H1 (cell line): ENCODE data around the gene DLL3. TPM values are rescaled to one million over a fixed set of nuclear protein-coding genes. Genes with fewer than 3 reads are reported as not detected.

Source experiments
- CTCF ChIA-PET: fragments of 300-600 bp; sonication (Branson Sonifier 250); formaldehyde crosslinking; loops from one replicate; lab custom pipeline; 2021; ENCODE audit not compliant: partially characterized antibody; lab: Charles Lee
- POLR2A ChIA-PET: fragments of 300-600 bp; sonication (Branson Sonifier 250); formaldehyde crosslinking; loops from one replicate; lab custom pipeline; 2021; ENCODE audit warnings: inconsistent platforms; ENCODE audit not compliant: partially characterized antibody; lab: Charles Lee
- DNase-seq, 2 experiments: peaks; one replicate each; pipeline versions ENCODE4 v3.0.0 to v3.0.0-alpha.2; 2010 to 2022; ENCODE audit warnings: low spot score in 2 of 2, low read depth in 1 of 2, mixed read lengths in 1 of 2
- FAIRE-seq: peaks from 2 replicates; lab custom pipeline; 2011; peaks lifted over from hg19 to GRCh38; lab: Jason Lieb, UNC
- H2AFZ ChIP-seq: 2 replicates; pipeline ENCODE4 v1.8.1; 2012; ENCODE audit warnings: low read length, inconsistent platforms
- H2AK5ac ChIP-seq: 2 replicates; pipeline ENCODE4 v1.6.1; 2013; ENCODE audit warnings: low read depth, low read length
- H2BK120ac ChIP-seq: replicated peaks from 2 replicates; pipeline ENCODE3; 2013; ENCODE audit warnings: low read depth, low read length, inconsistent platforms
- H2BK12ac ChIP-seq: 2 replicates; pipeline ENCODE4 v1.6.1; 2013; ENCODE audit warnings: low read depth, low read length
- H2BK15ac ChIP-seq: 2 replicates; pipeline ENCODE4 v1.6.1; 2013; ENCODE audit warnings: low read length
- H2BK20ac ChIP-seq: 2 replicates; pipeline ENCODE4 v1.6.1; 2013; ENCODE audit warnings: low read length
- H2BK5ac ChIP-seq: 2 replicates; pipeline ENCODE4 v1.6.1; 2013; ENCODE audit warnings: low read depth, low read length
- H3K14ac ChIP-seq: 2 replicates; pipeline ENCODE4 v1.6.1; 2013; ENCODE audit warnings: inconsistent platforms; ENCODE audit not compliant: insufficient read length
- H3K18ac ChIP-seq: 2 replicates; pipeline ENCODE4 v1.6.1; 2013; ENCODE audit warnings: low read length; ENCODE audit errors: extremely low read depth
- H3K23ac ChIP-seq: 2 replicates; pipeline ENCODE4 v1.6.1; 2013; ENCODE audit warnings: inconsistent platforms; ENCODE audit not compliant: insufficient read length
- H3K23me2 ChIP-seq: 2 replicates; pipeline ENCODE4 v1.6.1; 2013; ENCODE audit warnings: low read depth, low read length
- H3K27ac ChIP-seq: 2 replicates; pipeline ENCODE4 v1.6.1; 2011; ENCODE audit warnings: low read depth, low read length, inconsistent platforms
- H3K27me3 ChIP-seq, 4 experiments: replicated peaks in 1 of 4; 1 replicate in 1 of 4; 2 replicates in 3 of 4; pipeline versions ENCODE4 v1.6.1 to v1.8.1; 2011 to 2013; ENCODE audit warnings: low read length in 3 of 4, mild to moderate bottlenecking in 3 of 4, inconsistent platforms in 2 of 4, mixed read lengths in 2 of 4, moderate library complexity in 1 of 4; ENCODE audit not compliant: control insufficient read depth in 3 of 4, insufficient read depth in 3 of 4; ENCODE audit errors: extremely low read depth in 1 of 4
- H3K36me3 ChIP-seq, 4 experiments: 2 replicates each; pipeline versions ENCODE4 v1.6.1 to v1.8.1; 2011 to 2013; ENCODE audit warnings: mild to moderate bottlenecking in 4 of 4, low read length in 3 of 4, moderate library complexity in 2 of 4, control low read depth in 1 of 4, inconsistent platforms in 1 of 4; ENCODE audit not compliant: insufficient read depth in 4 of 4, control insufficient read depth in 2 of 4
- H3K4ac ChIP-seq: replicated peaks from 2 replicates; pipeline ENCODE3; 2013; ENCODE audit warnings: low read length, low read depth, mixed read lengths, inconsistent platforms; ENCODE audit not compliant: insufficient read length
- H3K4me1 ChIP-seq, 4 experiments: replicated peaks in 1 of 4; 1 replicate in 1 of 4; 2 replicates in 3 of 4; pipeline versions ENCODE4 v1.6.1 to v1.8.1; 2011 to 2013; ENCODE audit warnings: low read length in 3 of 4, inconsistent platforms in 2 of 4, mixed read lengths in 1 of 4; ENCODE audit not compliant: insufficient read depth in 4 of 4, control insufficient read depth in 3 of 4
- H3K4me2 ChIP-seq, 2 experiments: 2 replicates each; pipeline versions ENCODE4 v1.6.1 to v1.8.1; 2011 to 2013; ENCODE audit warnings: low read depth in 2 of 2, low read length in 2 of 2, control low read depth in 1 of 2, inconsistent platforms in 1 of 2, mild to moderate bottlenecking in 1 of 2; ENCODE audit not compliant: insufficient read depth in 1 of 2
- H3K4me3 ChIP-seq, 4 experiments: fragments of 200-600, 300-600 bp in 1 of 4; sonication (generic), shearing (Covaris generic), sonication (Bioruptor Twin) in 1 of 4; 2 replicates each; pipeline versions ENCODE4 v1.5.1 to v1.8.1; 2011 to 2016; ENCODE audit warnings: low read length in 4 of 4, low read depth in 3 of 4, control low read depth in 2 of 4, inconsistent platforms in 2 of 4, mild to moderate bottlenecking in 2 of 4, mixed read lengths in 1 of 4, moderate library complexity in 1 of 4; ENCODE audit not compliant: insufficient read depth in 2 of 4; ENCODE audit errors: extremely low read depth in 1 of 4
- H3K56ac ChIP-seq: replicated peaks from 2 replicates; pipeline ENCODE3; 2013; ENCODE audit warnings: low read depth, mild to moderate bottlenecking, mixed read lengths, low read length, inconsistent platforms; ENCODE audit not compliant: insufficient read length
- H3K79me1 ChIP-seq: 2 replicates; pipeline ENCODE4 v1.6.1; 2013; ENCODE audit warnings: low read depth, low read length, control low read depth
- H3K79me2 ChIP-seq, 2 experiments: 2 replicates each; pipeline versions ENCODE4 v1.6.1 to v1.8.1; 2012 to 2013; ENCODE audit warnings: low read length in 2 of 2, mild to moderate bottlenecking in 2 of 2, inconsistent platforms in 1 of 2; ENCODE audit not compliant: insufficient read depth in 2 of 2, control insufficient read depth in 1 of 2
- H3K9ac ChIP-seq, 4 experiments: replicated peaks in 1 of 4; 1 replicate in 1 of 4; 2 replicates in 3 of 4; pipeline versions ENCODE4 v1.6.1 to v1.8.1; 2011 to 2013; ENCODE audit warnings: low read depth in 3 of 4, low read length in 3 of 4, control low read depth in 2 of 4, mild to moderate bottlenecking in 2 of 4, moderate library complexity in 2 of 4, inconsistent platforms in 1 of 4; ENCODE audit errors: extremely low read depth in 1 of 4
- H3K9me3 ChIP-seq, 2 experiments: 2 replicates each; pipeline versions ENCODE4 v1.6.1 to v1.8.1; 2012 to 2013; ENCODE audit warnings: mild to moderate bottlenecking in 2 of 2, moderate library complexity in 2 of 2, control low read depth in 1 of 2, inconsistent platforms in 1 of 2, low read depth in 1 of 2, low read length in 1 of 2, mixed read lengths in 1 of 2; ENCODE audit not compliant: insufficient read depth in 2 of 2
- H4K20me1 ChIP-seq, 2 experiments: replicated peaks in 1 of 2; 2 replicates each; pipeline versions ENCODE3 to v1.8.1; 2011 to 2013; ENCODE audit warnings: inconsistent platforms in 2 of 2, low read length in 2 of 2, mild to moderate bottlenecking in 1 of 2; ENCODE audit not compliant: insufficient read depth in 2 of 2, control insufficient read depth in 1 of 2
- H4K5ac ChIP-seq: 2 replicates; pipeline ENCODE4 v1.6.1; 2013; ENCODE audit warnings: low read length, low read depth, mixed read lengths, inconsistent platforms; ENCODE audit not compliant: insufficient read length
- H4K8ac ChIP-seq: 2 replicates; pipeline ENCODE4 v1.8.0; 2013; ENCODE audit warnings: mild to moderate bottlenecking, moderate library complexity, low read length, inconsistent platforms; ENCODE audit not compliant: insufficient read depth; ENCODE audit errors: extremely low read depth
- H4K91ac ChIP-seq: replicated peaks from 2 replicates; pipeline ENCODE3; 2013; ENCODE audit warnings: low read length, mixed read lengths, inconsistent platforms; ENCODE audit not compliant: insufficient read length
- ATF3 ChIP-seq: IDR thresholded peaks from 2 replicates; pipeline ENCODE4 v1.6.1; 2011; ENCODE audit warnings: low read depth, mild to moderate bottlenecking, low read length; ENCODE audit not compliant: insufficient read depth
- CEBPB ChIP-seq: IDR thresholded peaks from 2 replicates; pipeline ENCODE4 v1.6.1; 2012; ENCODE audit warnings: low read depth, low read length
- CTCF ChIP-seq, 3 experiments: IDR thresholded peaks; 1 replicate in 2 of 3; 2 replicates in 1 of 3; pipeline versions ENCODE4 v1.5.1 to v1.6.1; 2011; ENCODE audit warnings: low read length in 3 of 3, mild to moderate bottlenecking in 3 of 3, inconsistent platforms in 2 of 3, low read depth in 1 of 3, moderate library complexity in 1 of 3; ENCODE audit not compliant: insufficient read depth in 1 of 3; ENCODE audit errors: control extremely low read depth in 1 of 3
- POLR2AphosphoS5 ChIP-seq: IDR thresholded peaks from 2 replicates; pipeline ENCODE4 v1.6.1; 2011; ENCODE audit warnings: low read depth, low read length
- SRF ChIP-seq: IDR thresholded peaks from 2 replicates; pipeline ENCODE4 v1.6.1; 2011; ENCODE audit warnings: mild to moderate bottlenecking, low read depth, low read length, moderate library complexity
- TAF7 ChIP-seq: optimal IDR thresholded peaks from 2 replicates; pipeline ENCODE3; 2011; ENCODE audit warnings: low read depth, mild to moderate bottlenecking, inconsistent platforms, low read length, moderate library complexity, borderline replicate concordance
- TBP ChIP-seq: IDR thresholded peaks from 2 replicates; pipeline ENCODE4 v1.6.1; 2011; ENCODE audit warnings: low read depth, low read length, improper control_type of control experiment
- WGBS, 2 experiments: shearing (Covaris generic) in 1 of 2; methylation state at CpG; one replicate each; pipeline versions ENCODE4 v1.1.6 to v1.1.7; 2013 to 2015; ENCODE audit warnings: low lambda C conversion rate in 2 of 2, mixed read lengths in 2 of 2, inconsistent platforms in 1 of 2, low coverage in 1 of 2, missing lambda C conversion rate in 1 of 2; ENCODE audit not compliant: insufficient replicate concordance in 2 of 2, insufficient coverage in 1 of 2, insufficient read length in 1 of 2; ENCODE audit errors: extremely low coverage in 1 of 2, missing lambda C conversion rate in 1 of 2; 5-methylcytosine and 5-hydroxymethylcytosine counted together
- polyA plus RNA-seq, 7 experiments: library from polyadenylated mRNA; depleted of rRNA in 3 of 7; stranded (reverse) in 5 of 7; unstranded in 2 of 7; fragments of >200 nt in 5 of 7; fragments of 200-250 nt in 2 of 7; gene quantifications; 1 replicate in 5 of 7; 2 replicates in 1 of 7; 4 replicates in 1 of 7; pipeline versions ENCODE4 v1.2.1 to v1.2.3, GENCODE V29; 2011 to 2013; ENCODE audit warnings: missing spikeins in 2 of 7, mixed read lengths in 2 of 7
- total RNA-seq: library from RNA; stranded (reverse); fragmentation: NEBNext Ultra II Directional; extraction: Animal tissue kit (Norgen Biotek cat#: 25700); gene quantifications from 2 replicates; pipeline ENCODE4 v1.2.1, GENCODE V29; 2021

DLL3 gene
- total and polyA plus RNA-seq, 2 of the 8 experiments (the other 6 are each of a cell fraction or from before 2014, with no cell fraction given) = 12.2 to 13.8 TPM

- Histone ChIP-seq H3K56ac (peak within 1 kb of the TSS; percentile 40), H3K79me1 (no peaks in the 10 kb centered on the region), H2BK20ac (no peak within 1 kb of the TSS), H3K27me3 (no peaks in the 10 kb centered on the region), H2BK15ac (no peak within 1 kb of the TSS), H3K4me3 (peak within 1 kb of the TSS; percentile 70 to 94 (median 92)), H3K4me2 (peak within 1 kb of the TSS; percentile 74 to 78), H2AFZ (peak within 1 kb of the TSS; percentile 43), H2BK5ac (peak within 1 kb of the TSS; percentile 78), H4K20me1 (no peaks in the 10 kb centered on the region), H3K4me1 (peaks cover 0 to 4% (median under 1%) of the 10 kb centered on the region in 4 experiments; a peak in 3 of 7 replicates), H3K9me3 (no peaks in the 10 kb centered on the region), H3K4ac (peak within 1 kb of the TSS; percentile 71), H3K27ac (peak within 1 kb of the TSS; percentile 84), H4K8ac (peak within 1 kb of the TSS; percentile 85), H2BK120ac (peak within 1 kb of the TSS; percentile 6), H4K91ac (peak within 1 kb of the TSS; percentile 72), H3K36me3 (no peaks in the 10 kb centered on the region), H3K79me2 (peaks cover 0 to 14% of the 10 kb centered on the region in 2 experiments; a peak in 2 of 4 replicates), H3K14ac (no peak within 1 kb of the TSS), H3K9ac (peak within 1 kb of the TSS; percentile 75 to 88 (median 83)), H3K23ac (peak within 1 kb of the TSS; percentile 1), H2BK12ac (no peak within 1 kb of the TSS; the same call in 1 of the 2 replicates), H3K18ac (peak within 1 kb of the TSS; percentile 97), H2AK5ac (no peak within 1 kb of the TSS), H3K23me2 (peaks cover 2% of the 10 kb centered on the region), H4K5ac (peak within 1 kb of the TSS; percentile 80)
- ChIA-PET POLR2A (interaction anchor here (0.6 to 2.1 kb wide), 13 partner anchors 8 to 116 kb away, joined by 3 to 13 read pairs (median 4); partner anchors contain the start of genes RPS16 and SELENOV), CTCF (interaction anchor here (0.7 to 3.6 kb wide), 16 partner anchors 8 to 874 kb away, joined by 3 to 15 read pairs (median 3); partner anchors contain the start of genes EID2B, LGALS13 and PRX)
- FAIRE-seq (no peak), DNase-seq (peak in 1 of 2 experiments; percentile 96)
- 1% methylated on average over 83 of the region's 84 CpGs; no CpG with 5 or more reads in 1 of the 2 experiments for WGBS, 2 experiments
- TF ChIP-seq SRF = no peak
- TF ChIP-seq CEBPB = no peak
- TF ChIP-seq TBP = peak; percentile 79
- TF ChIP-seq TAF7 = peak; percentile 29
- TF ChIP-seq CTCF (IDR thresholded peaks at IDR 0.05; ENCODE audit: control extremely low read depth in 1 of 3, insufficient read depth in 1 of 3, low read depth in 1 of 3, low read length in 3 of 3) = peak; percentile 66 to 85 (median 74)
- peak; percentile 88 for TF ChIP-seq POLR2AphosphoS5
- TF ChIP-seq ATF3 = no peak
These were observed 41.0 kb downstream of the DLL3 start, which contains the start of gene EID2 for GRCh38 chr19:39539518-39540332. Gene EID2, minus strand, starts transcription at chr19:39540161. Its CDS starts 82 bp downstream, at chr19:39540079.
